Measurements from ENCODE around the gene ZDHHC13.

ZDHHC13 gene

GRCh38 chr11:19218786-19219460 is 102.0 kb downstream of the ZDHHC13 start:
- Histone ChIP-seq H3K9me3 (replicated peaks in 1 of 11) (peaks cover 0 to 4% (median 0%) of the 10 kb centered on the region in 11 experiments; a peak in 3 of 22 replicates), H3K36me3 (peaks cover 7 to 24% (median 19%) of the 10 kb centered on the region in 11 experiments; a peak in 20 of 22 replicates), H3K4me3 (no peak overlapping the region), H3K4me1 (no peaks in the 10 kb centered on the region), H3K4me2 (no peak overlapping the region), H3K27me3 (no peaks in the 10 kb centered on the region), H3K9ac (no peak overlapping the region), H4K20me1 (no peaks in the 10 kb centered on the region), H3K27ac (no peak overlapping the region)
- TF ChIP-seq Cebpa-rat (IDR thresholded peaks at IDR 0.05), result no peak

GRCh38 chr11:19220903-19221724 is 104.1 kb downstream of the ZDHHC13 start:
- H3K4me2 ChIP-seq, result no peak overlapping the region
- H3K27ac ChIP-seq, result no peak overlapping the region
- no peak overlapping the region for H3K9ac ChIP-seq
- TF ChIP-seq Cebpa-rat (IDR thresholded peaks at IDR 0.05), result no peak
- H3K4me3 ChIP-seq, result no peak overlapping the region
- no peaks in the 10 kb centered on the region for H3K4me1 ChIP-seq
- no peaks in the 10 kb centered on the region for H3K27me3 ChIP-seq
- no peaks in the 10 kb centered on the region for H4K20me1 ChIP-seq
- H3K36me3 ChIP-seq, result peaks cover 18 to 46% (median 40%) of the 10 kb centered on the region in 11 experiments
- H3K9me3 ChIP-seq (replicated peaks in 1 of 11), result peaks cover 0 to 4% (median 0%) of the 10 kb centered on the region in 11 experiments; a peak in 3 of 22 replicates

- Histone ChIP-seq H3K9ac (no peak overlapping the region), H3K4me1 (no peaks in the 10 kb centered on the region), H3K27ac (no peak overlapping the region), H3K36me3 (peaks cover 26 to 86% (median 79%) of the 10 kb centered on the region in 11 experiments), H4K20me1 (peaks cover 0 to 12% (median 0%) of the 10 kb centered on the region in 11 experiments; a peak in 1 of 22 replicates), H3K9me3 (replicated peaks in 1 of 11) (peaks cover 0 to 4% (median 0%) of the 10 kb centered on the region in 11 experiments; a peak in 3 of 22 replicates), H3K4me2 (no peak overlapping the region), H3K27me3 (no peaks in the 10 kb centered on the region), H3K4me3 (no peak overlapping the region)
- TF ChIP-seq Cebpa-rat (IDR thresholded peaks at IDR 0.05), result no peak
Observed at GRCh38 chr11:19225123-19225522, 108.2 kb downstream of the ZDHHC13 start.

GRCh38 chr11:19225581-19225980 is 108.6 kb downstream of the ZDHHC13 start:
- H3K4me2 ChIP-seq, result no peak overlapping the region
- H3K27ac ChIP-seq, result no peak overlapping the region

More at GRCh38 chr11:19225581-19225980, 108.6 kb downstream of the ZDHHC13 start:
- H3K4me1 ChIP-seq, result no peaks in the 10 kb centered on the region
- no peak for TF ChIP-seq Cebpa-rat (IDR thresholded peaks at IDR 0.05)
- H3K9me3 ChIP-seq (replicated peaks in 1 of 11), result peaks cover 0 to 4% (median 0%) of the 10 kb centered on the region in 11 experiments; a peak in 3 of 22 replicates
- H3K36me3 ChIP-seq, result peaks cover 26 to 91% (median 84%) of the 10 kb centered on the region in 11 experiments
- H4K20me1 ChIP-seq, result peaks cover 0 to 12% (median 0%) of the 10 kb centered on the region in 11 experiments; a peak in 1 of 22 replicates
- H3K27me3 ChIP-seq, result no peaks in the 10 kb centered on the region
- H3K4me3 ChIP-seq, result no peak overlapping the region
- no peak overlapping the region for H3K9ac ChIP-seq

Data from BLaER1 treated with 17β-estradiol and CSF1 and Interleukin-3, amounts not matched to agents 10 nM and 100 nM (cell line).